GM23338 (cell line): ENCODE results near the gene P4HA1.

Experiments
- CREB1 ChIP-seq: fragments of 250-450 bp; sonication (Bioruptor Pico); IDR thresholded peaks from 2 replicates; pipeline ENCODE4 v1.5.0; 2020; ENCODE audit warnings: low read depth, mild to moderate bottlenecking, moderate library complexity
- EZH2 ChIP-seq: fragments of 200-600 bp; sonication (generic); IDR thresholded peaks from one replicate; pipeline ENCODE4 v1.8.0; 2017; ENCODE audit warnings: antibody characterized with exemption, mild to moderate bottlenecking, low read depth; ENCODE audit not compliant: unreplicated experiment
- EZH2phosphoT487 ChIP-seq: fragments of 200-600 bp; sonication (generic); IDR thresholded peaks from one replicate; pipeline ENCODE4 v1.8.1; 2018; ENCODE audit warnings: antibody characterized with exemption; ENCODE audit not compliant: unreplicated experiment
- JUNB ChIP-seq: IDR thresholded peaks from one replicate; pipeline ENCODE4 v1.6.1; 2016; ENCODE audit warnings: antibody characterized with exemption; ENCODE audit not compliant: unreplicated experiment
- NANOG ChIP-seq: IDR thresholded peaks from 2 replicates; pipeline ENCODE4 v1.6.1; 2016; ENCODE audit warnings: antibody characterized with exemption, borderline replicate concordance
- POLR2AphosphoS5 ChIP-seq: IDR thresholded peaks from 2 replicates; pipeline ENCODE4 v1.6.1; 2016; ENCODE audit warnings: antibody characterized with exemption, low read depth
- STAT1 ChIP-seq: IDR thresholded peaks from one replicate; pipeline ENCODE4 v1.6.1; 2016; ENCODE audit warnings: antibody characterized with exemption; ENCODE audit not compliant: unreplicated experiment
- ZNF114 ChIP-seq: fragments of 250-450 bp; sonication (Bioruptor Pico); IDR thresholded peaks from 2 replicates; pipeline ENCODE4 v1.5.0; 2020; ENCODE audit warnings: mild to moderate bottlenecking, moderate library complexity
- ZNF331 ChIP-seq: fragments of 250-450 bp; sonication (Bioruptor Pico); IDR thresholded peaks from 2 replicates; pipeline ENCODE4 v1.5.0; 2020; ENCODE audit warnings: low read depth, mild to moderate bottlenecking, moderate library complexity
- TF ChIP-seq, protein P1 (sequence below), 2 experiments: fragments of 200-600 bp in 1 of 2; sonication (generic) in 1 of 2; conservative IDR thresholded peaks; 2 replicates each; pipeline versions ENCODE4 v1.5.1 to v1.6.1; 2016 to 2017; ENCODE audit warnings: antibody characterized with exemption in 2 of 2, low read depth in 2 of 2, mild to moderate bottlenecking in 2 of 2, moderate library complexity in 1 of 2
- TF ChIP-seq, protein P2 (sequence below): IDR thresholded peaks from one replicate; pipeline ENCODE4 v1.6.1; 2018; ENCODE audit warnings: antibody characterized with exemption; ENCODE audit not compliant: unreplicated experiment
- TF ChIP-seq, protein P3 (sequence below): IDR thresholded peaks from 2 replicates; pipeline ENCODE4 v1.6.1; 2016; ENCODE audit warnings: antibody characterized with exemption

DNA sequence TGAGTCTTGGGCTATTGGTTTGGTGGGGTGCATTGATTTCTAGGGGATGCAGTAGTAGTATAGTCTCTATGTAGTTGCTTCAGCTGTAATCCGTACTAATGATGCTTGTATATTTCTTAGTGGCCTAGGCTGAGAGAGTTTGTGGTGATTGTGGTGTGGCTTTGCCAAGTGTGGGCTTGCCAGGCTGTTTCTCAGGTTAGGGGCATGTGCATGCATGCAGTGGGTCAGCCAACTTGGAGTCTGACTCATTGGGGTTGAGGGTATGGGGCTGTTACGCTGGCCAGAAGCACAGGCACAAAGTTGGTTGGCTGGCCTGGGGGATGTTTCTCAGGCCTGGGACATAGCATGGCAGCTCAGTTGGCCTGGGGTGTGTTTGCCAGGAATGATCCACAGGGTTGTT lies 116.3 kb downstream of the P4HA1 start:
- TF ChIP-seq, protein P1, sequence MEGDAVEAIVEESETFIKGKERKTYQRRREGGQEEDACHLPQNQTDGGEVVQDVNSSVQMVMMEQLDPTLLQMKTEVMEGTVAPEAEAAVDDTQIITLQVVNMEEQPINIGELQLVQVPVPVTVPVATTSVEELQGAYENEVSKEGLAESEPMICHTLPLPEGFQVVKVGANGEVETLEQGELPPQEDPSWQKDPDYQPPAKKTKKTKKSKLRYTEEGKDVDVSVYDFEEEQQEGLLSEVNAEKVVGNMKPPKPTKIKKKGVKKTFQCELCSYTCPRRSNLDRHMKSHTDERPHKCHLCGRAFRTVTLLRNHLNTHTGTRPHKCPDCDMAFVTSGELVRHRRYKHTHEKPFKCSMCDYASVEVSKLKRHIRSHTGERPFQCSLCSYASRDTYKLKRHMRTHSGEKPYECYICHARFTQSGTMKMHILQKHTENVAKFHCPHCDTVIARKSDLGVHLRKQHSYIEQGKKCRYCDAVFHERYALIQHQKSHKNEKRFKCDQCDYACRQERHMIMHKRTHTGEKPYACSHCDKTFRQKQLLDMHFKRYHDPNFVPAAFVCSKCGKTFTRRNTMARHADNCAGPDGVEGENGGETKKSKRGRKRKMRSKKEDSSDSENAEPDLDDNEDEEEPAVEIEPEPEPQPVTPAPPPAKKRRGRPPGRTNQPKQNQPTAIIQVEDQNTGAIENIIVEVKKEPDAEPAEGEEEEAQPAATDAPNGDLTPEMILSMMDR (conservative IDR thresholded peaks at IDR 0.05; ENCODE audit: low read depth in 2 of 2) = no peak
- no peak for TF ChIP-seq CREB1 (CRISPR knock-in tag)
- no peak for TF ChIP-seq EZH2
- TF ChIP-seq, protein P2, sequence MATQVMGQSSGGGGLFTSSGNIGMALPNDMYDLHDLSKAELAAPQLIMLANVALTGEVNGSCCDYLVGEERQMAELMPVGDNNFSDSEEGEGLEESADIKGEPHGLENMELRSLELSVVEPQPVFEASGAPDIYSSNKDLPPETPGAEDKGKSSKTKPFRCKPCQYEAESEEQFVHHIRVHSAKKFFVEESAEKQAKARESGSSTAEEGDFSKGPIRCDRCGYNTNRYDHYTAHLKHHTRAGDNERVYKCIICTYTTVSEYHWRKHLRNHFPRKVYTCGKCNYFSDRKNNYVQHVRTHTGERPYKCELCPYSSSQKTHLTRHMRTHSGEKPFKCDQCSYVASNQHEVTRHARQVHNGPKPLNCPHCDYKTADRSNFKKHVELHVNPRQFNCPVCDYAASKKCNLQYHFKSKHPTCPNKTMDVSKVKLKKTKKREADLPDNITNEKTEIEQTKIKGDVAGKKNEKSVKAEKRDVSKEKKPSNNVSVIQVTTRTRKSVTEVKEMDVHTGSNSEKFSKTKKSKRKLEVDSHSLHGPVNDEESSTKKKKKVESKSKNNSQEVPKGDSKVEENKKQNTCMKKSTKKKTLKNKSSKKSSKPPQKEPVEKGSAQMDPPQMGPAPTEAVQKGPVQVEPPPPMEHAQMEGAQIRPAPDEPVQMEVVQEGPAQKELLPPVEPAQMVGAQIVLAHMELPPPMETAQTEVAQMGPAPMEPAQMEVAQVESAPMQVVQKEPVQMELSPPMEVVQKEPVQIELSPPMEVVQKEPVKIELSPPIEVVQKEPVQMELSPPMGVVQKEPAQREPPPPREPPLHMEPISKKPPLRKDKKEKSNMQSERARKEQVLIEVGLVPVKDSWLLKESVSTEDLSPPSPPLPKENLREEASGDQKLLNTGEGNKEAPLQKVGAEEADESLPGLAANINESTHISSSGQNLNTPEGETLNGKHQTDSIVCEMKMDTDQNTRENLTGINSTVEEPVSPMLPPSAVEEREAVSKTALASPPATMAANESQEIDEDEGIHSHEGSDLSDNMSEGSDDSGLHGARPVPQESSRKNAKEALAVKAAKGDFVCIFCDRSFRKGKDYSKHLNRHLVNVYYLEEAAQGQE = no peak
- TF ChIP-seq EZH2phosphoT487 = no peak
- TF ChIP-seq POLR2AphosphoS5 = no peak
- TF ChIP-seq JUNB = no peak
- no peak for TF ChIP-seq ZNF114
- TF ChIP-seq ZNF331 (CRISPR knock-in tag) = no peak
- TF ChIP-seq, protein P3, sequence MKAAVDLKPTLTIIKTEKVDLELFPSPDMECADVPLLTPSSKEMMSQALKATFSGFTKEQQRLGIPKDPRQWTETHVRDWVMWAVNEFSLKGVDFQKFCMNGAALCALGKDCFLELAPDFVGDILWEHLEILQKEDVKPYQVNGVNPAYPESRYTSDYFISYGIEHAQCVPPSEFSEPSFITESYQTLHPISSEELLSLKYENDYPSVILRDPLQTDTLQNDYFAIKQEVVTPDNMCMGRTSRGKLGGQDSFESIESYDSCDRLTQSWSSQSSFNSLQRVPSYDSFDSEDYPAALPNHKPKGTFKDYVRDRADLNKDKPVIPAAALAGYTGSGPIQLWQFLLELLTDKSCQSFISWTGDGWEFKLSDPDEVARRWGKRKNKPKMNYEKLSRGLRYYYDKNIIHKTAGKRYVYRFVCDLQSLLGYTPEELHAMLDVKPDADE = no peak
- TF ChIP-seq STAT1 = no peak
- TF ChIP-seq NANOG = no peak
